Skin of body (tissue), 2 donors: ENCODE data around the gene KRT7. TPM values are rescaled to one million over a fixed set of nuclear protein-coding genes. Genes with fewer than 3 reads are reported as not detected.

Source experiments
- DNase-seq: peaks from one replicate; lab custom pipeline; 2025; lab: John Stamatoyannopoulos, UW
- total RNA-seq: library from RNA; depleted of rRNA; stranded (reverse); fragments of >200 nt; gene quantifications from one replicate; pipeline ENCODE4 v1.2.3, GENCODE V29; 2014

The KRT7 gene
- 10.4 TPM for total RNA-seq

- DNase-seq = no peak
These were observed at the start of gene KRT7 for GRCh38 chr12:52232674-52233461. KRT7 (plus strand) TSS chr12:52233243; CDS start chr12:52233297, 54 bp downstream.

- DNase-seq = no peak
These were observed 49.5 kb upstream of the KRT7 start for GRCh38 chr12:52183544-52183910.

GRCh38 chr12:52183971-52184370, 49.1 kb upstream of the KRT7 start:
- no peak for DNase-seq

- DNase-seq = no peak
These were observed 48.2 kb upstream of the KRT7 start for GRCh38 chr12:52184813-52185212.

- DNase-seq = no peak
These were observed 47.6 kb upstream of the KRT7 start for GRCh38 chr12:52185400-52185967.

GRCh38 chr12:52186118-52186840, 46.8 kb upstream of the KRT7 start:
- DNase-seq = no peak

- no peak for DNase-seq
These were observed 45.8 kb upstream of the KRT7 start for GRCh38 chr12:52187206-52187605.

- DNase-seq = no peak
These were observed 45.4 kb upstream of the KRT7 start for GRCh38 chr12:52187640-52188039.

GRCh38 chr12:52188658-52189057, 44.4 kb upstream of the KRT7 start:
- DNase-seq = no peak

- DNase-seq = no peak
These were observed 43.5 kb upstream of the KRT7 start for GRCh38 chr12:52189376-52190174.

GRCh38 chr12:52190860-52191729, 41.9 kb upstream of the KRT7 start:
- DNase-seq = no peak

- DNase-seq = peak; percentile 85
These were observed 40.9 kb upstream of the KRT7 start, which contains the start of gene KRT80 for GRCh38 chr12:52191841-52192791. KRT80 (minus strand) TSS chr12:52192014; CDS start chr12:52191902, 112 bp downstream.

- DNase-seq = no peak
These were observed 39.5 kb upstream of the KRT7 start for GRCh38 chr12:52193532-52193931.

GRCh38 chr12:52193991-52194390, 39.1 kb upstream of the KRT7 start:
- DNase-seq = no peak

GRCh38 chr12:52195065-52195730, 37.8 kb upstream of the KRT7 start:
- no peak for DNase-seq

GRCh38 chr12:52197371-52198231, 35.4 kb upstream of the KRT7 start:
- DNase-seq = no peak

GRCh38 chr12:52198454-52199215, 34.4 kb upstream of the KRT7 start:
- no peak for DNase-seq
